MCF 10A (cell line): ENCODE data around the gene PTPRM. TPM values are rescaled to one million over a fixed set of nuclear protein-coding genes. Genes with fewer than 3 reads are reported as not detected.

Source experiments
- BruUV-seq: library from RNA; stranded (reverse); fragments of 400-500 nt; replicated peaks from 2 replicates; lab custom pipeline; 2021; lab: Mats Ljungman, UMichigan
- CTCF ChIA-PET: fragments of 300-600 bp; sonication (Branson Sonifier 250); formaldehyde crosslinking; extraction: SDS; loops from one replicate; lab custom pipeline; 2021; ENCODE audit warnings: antibody characterized with exemption, inconsistent platforms; lab: Yijun Ruan, JAX
- POLR2A ChIA-PET: fragments of 300-600, 350-650 bp; sonication (Branson Sonifier 250); formaldehyde crosslinking; extraction: SDS; loops from one replicate; lab custom pipeline; 2020; ENCODE audit warnings: antibody characterized with exemption, inconsistent platforms; lab: Yijun Ruan, JAX
- DNase-seq: peaks from one replicate; pipeline ENCODE4 v3.0.0-alpha.2; 2018; ENCODE audit not compliant: unreplicated experiment
- H3K27ac Mint-ChIP-seq: one replicate; pipeline ENCODE4 v1.8.0; 2022; ENCODE audit warnings: mild to moderate bottlenecking, low read depth, mixed read lengths; ENCODE audit not compliant: unreplicated experiment
- H3K27me3 Mint-ChIP-seq: one replicate; pipeline ENCODE4 v1.8.0; 2022; ENCODE audit warnings: mixed read lengths; ENCODE audit not compliant: insufficient read depth, unreplicated experiment
- H3K36me3 Mint-ChIP-seq: one replicate; pipeline ENCODE4 v1.8.0; 2022; ENCODE audit warnings: mild to moderate bottlenecking, moderate library complexity, mixed read lengths; ENCODE audit not compliant: insufficient read depth, unreplicated experiment
- H3K4me1 Mint-ChIP-seq: one replicate; pipeline ENCODE4 v1.8.0; 2022; ENCODE audit warnings: mixed read lengths; ENCODE audit not compliant: insufficient read depth, unreplicated experiment
- H3K4me3 Mint-ChIP-seq: one replicate; pipeline ENCODE4 v1.8.0; 2022; ENCODE audit warnings: mild to moderate bottlenecking, moderate library complexity, mixed read lengths; ENCODE audit not compliant: unreplicated experiment
- H3K9me3 Mint-ChIP-seq: one replicate; pipeline ENCODE4 v1.8.0; 2022; ENCODE audit warnings: mixed read lengths; ENCODE audit not compliant: unreplicated experiment
- CTCF ChIP-seq: fragments of 200-600 bp; IDR thresholded peaks from one replicate; pipeline ENCODE4 v1.8.0; 2022; ENCODE audit warnings: antibody characterized with exemption, mild to moderate bottlenecking; ENCODE audit not compliant: unreplicated experiment
- intact Hi-C: fragments of 100-400 bp; cut with micrococcal nuclease; formaldehyde crosslinking; loops from 2 replicates; pipeline ENCODE4 v1.14.1; 2022
- total RNA-seq: library from RNA; stranded (reverse); gene quantifications from 2 replicates; pipeline ENCODE4 v1.2.3, GENCODE V29; 2022

Gene PTPRM
- total RNA-seq, 1 experiment from 2014 or later, result 82.8 TPM

GRCh38 chr18:8221452-8221851 lies 654.3 kb downstream of the PTPRM start:
- no peaks in the 10 kb centered on the region for H3K9me3 Mint-ChIP-seq
- no peak overlapping the region for H3K4me3 Mint-ChIP-seq
- intact Hi-C loops, result no loop called here
- no TSS peak for BruUV-seq
- no peaks in the 10 kb centered on the region for H3K36me3 Mint-ChIP-seq
- H3K27ac Mint-ChIP-seq, result no peak overlapping the region
- CTCF ChIA-PET, result no interaction called here
- no peak for TF ChIP-seq CTCF
- no peak for DNase-seq
- no peaks in the 10 kb centered on the region for H3K27me3 Mint-ChIP-seq
- POLR2A ChIA-PET, result interaction anchor here (0.6 to 0.9 kb wide), 2 partner anchors 9 to 1488 kb away, joined by 3 to 4 read pairs; no protein-coding TSS in a partner anchor
- no peaks in the 10 kb centered on the region for H3K4me1 Mint-ChIP-seq

- ChIA-PET POLR2A (no interaction called here), CTCF (interaction anchor here (0.7 kb wide), 1 partner anchor 30 kb away, joined by 3 read pairs; no protein-coding TSS in a partner anchor)
- Mint-ChIP-seq H3K4me1 (peaks cover 1% of the 10 kb centered on the region), H3K27ac (no peak overlapping the region), H3K27me3 (no peaks in the 10 kb centered on the region), H3K4me3 (no peak overlapping the region), H3K9me3 (no peaks in the 10 kb centered on the region), H3K36me3 (peaks cover 7% of the 10 kb centered on the region)
- DNase-seq, result no peak
- TF ChIP-seq CTCF, result no peak
- no TSS peak for BruUV-seq
- intact Hi-C loops, result no loop called here
Measured at GRCh38 chr18:8224576-8224975, 657.5 kb downstream of the PTPRM start.

DNA sequence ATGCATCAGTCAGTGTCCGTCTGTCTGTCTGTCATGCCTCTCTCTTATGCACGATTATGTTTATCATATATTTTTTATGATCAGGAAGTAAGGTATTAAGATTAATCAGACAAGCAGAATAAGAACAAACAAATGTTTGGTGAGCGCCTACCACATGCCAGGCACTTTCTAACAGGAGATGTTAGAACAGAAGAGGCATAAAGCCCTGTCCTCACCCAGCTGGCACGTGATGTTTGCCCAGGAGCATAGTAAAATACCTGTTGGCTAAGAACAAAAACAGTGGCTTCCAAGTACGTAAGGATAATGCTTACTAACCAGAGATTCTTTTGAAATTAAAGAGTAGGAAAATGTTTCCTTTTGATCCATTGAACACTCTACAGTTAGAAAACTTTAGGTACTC lies 661.9 kb downstream of the PTPRM start:
- no peak overlapping the region for H3K4me3 Mint-ChIP-seq
- POLR2A ChIA-PET, result no interaction called here
- no peak for DNase-seq
- H3K27ac Mint-ChIP-seq, result no peak overlapping the region
- no peaks in the 10 kb centered on the region for H3K27me3 Mint-ChIP-seq
- no peak for TF ChIP-seq CTCF
- no peaks in the 10 kb centered on the region for H3K9me3 Mint-ChIP-seq
- no TSS peak for BruUV-seq
- CTCF ChIA-PET, result interaction anchor here (0.5 to 1.6 kb wide), 2 partner anchors 8 to 419 kb away, joined by 3 read pairs; no protein-coding TSS in a partner anchor
- intact Hi-C loops, result no loop called here
- peaks cover 8% of the 10 kb centered on the region for H3K4me1 Mint-ChIP-seq
- H3K36me3 Mint-ChIP-seq, result peaks cover 12% of the 10 kb centered on the region

DNA sequence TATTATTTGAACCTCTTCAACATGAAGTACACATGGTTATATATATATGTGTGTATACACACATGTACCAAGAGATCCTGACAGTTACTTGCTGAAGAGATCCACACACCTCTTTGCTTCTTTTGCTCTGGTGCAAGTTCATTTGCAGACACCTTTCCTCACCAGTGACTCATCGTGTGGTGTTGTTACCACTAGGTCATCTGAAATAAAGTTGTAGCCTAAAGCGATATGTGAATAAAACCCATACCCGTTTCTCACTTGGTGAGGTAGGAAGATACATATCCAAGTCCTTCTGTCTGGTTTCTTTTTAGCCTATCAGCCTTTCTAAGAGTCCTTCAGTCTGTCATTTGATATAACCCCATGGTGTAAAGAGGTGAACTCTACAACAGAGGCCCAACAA lies 662.7 kb downstream of the PTPRM start:
- peak overlapping the region; percentile 44 for H3K27ac Mint-ChIP-seq
- no TSS peak for BruUV-seq
- H3K9me3 Mint-ChIP-seq, result no peaks in the 10 kb centered on the region
- ChIA-PET CTCF (no interaction called here), POLR2A (no interaction called here)
- peaks cover 13% of the 10 kb centered on the region for H3K36me3 Mint-ChIP-seq
- peak; percentile 84 for DNase-seq
- intact Hi-C loops, result no loop called here
- no peak for TF ChIP-seq CTCF
- H3K27me3 Mint-ChIP-seq, result no peaks in the 10 kb centered on the region
- H3K4me3 Mint-ChIP-seq, result no peak overlapping the region
- peaks cover 8% of the 10 kb centered on the region for H3K4me1 Mint-ChIP-seq
